D721Med (cell line): ENCODE results near the gene RPGR.

Experiments used
- DNase-seq: peaks from one replicate; pipeline ENCODE4 v3.0.0; 2011; ENCODE audit warnings: low spot score; ENCODE audit not compliant: insufficient read length
- FAIRE-seq: peaks from 2 replicates; lab custom pipeline; 2011; peaks lifted over from hg19 to GRCh38; lab: Jason Lieb, UNC
- TF ChIP-seq, protein P1 (sequence below): IDR thresholded peaks from 2 replicates; pipeline ENCODE4 v1.5.1; 2012; ENCODE audit warnings: mild to moderate bottlenecking, control low read depth; ENCODE audit not compliant: insufficient read depth; ENCODE audit errors: missing control alignments

RPGR gene

DNA sequence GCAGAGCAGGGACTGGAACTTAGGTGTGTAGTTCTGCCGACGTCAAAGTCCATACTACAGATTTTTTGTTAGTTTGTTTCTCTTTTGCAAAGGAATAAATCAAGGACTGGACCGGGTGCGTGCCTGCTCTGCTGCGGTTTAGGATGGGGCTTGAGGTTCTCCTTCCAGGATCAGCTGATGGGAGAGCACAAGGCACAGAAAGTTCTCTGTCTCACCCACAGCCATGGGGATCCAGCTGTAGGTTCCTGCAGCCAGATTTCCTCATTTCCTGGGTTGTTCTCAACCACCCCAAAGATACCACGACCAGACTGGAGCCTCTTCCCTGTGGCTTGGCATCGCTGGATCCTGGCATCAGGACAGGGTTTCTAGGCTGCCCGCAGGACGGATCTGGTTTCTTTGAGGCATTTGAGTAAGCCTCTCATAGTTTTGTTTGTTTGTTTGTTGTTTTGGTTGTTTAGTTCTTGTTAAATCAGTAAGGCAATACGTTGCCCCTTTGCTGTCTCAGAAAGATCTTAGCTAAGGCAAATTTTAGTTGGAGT is 105.8 kb downstream of the RPGR start:
- TF ChIP-seq, protein P1, sequence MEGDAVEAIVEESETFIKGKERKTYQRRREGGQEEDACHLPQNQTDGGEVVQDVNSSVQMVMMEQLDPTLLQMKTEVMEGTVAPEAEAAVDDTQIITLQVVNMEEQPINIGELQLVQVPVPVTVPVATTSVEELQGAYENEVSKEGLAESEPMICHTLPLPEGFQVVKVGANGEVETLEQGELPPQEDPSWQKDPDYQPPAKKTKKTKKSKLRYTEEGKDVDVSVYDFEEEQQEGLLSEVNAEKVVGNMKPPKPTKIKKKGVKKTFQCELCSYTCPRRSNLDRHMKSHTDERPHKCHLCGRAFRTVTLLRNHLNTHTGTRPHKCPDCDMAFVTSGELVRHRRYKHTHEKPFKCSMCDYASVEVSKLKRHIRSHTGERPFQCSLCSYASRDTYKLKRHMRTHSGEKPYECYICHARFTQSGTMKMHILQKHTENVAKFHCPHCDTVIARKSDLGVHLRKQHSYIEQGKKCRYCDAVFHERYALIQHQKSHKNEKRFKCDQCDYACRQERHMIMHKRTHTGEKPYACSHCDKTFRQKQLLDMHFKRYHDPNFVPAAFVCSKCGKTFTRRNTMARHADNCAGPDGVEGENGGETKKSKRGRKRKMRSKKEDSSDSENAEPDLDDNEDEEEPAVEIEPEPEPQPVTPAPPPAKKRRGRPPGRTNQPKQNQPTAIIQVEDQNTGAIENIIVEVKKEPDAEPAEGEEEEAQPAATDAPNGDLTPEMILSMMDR: no peak
- DNase-seq (no peak), FAIRE-seq (no peak)

DNA sequence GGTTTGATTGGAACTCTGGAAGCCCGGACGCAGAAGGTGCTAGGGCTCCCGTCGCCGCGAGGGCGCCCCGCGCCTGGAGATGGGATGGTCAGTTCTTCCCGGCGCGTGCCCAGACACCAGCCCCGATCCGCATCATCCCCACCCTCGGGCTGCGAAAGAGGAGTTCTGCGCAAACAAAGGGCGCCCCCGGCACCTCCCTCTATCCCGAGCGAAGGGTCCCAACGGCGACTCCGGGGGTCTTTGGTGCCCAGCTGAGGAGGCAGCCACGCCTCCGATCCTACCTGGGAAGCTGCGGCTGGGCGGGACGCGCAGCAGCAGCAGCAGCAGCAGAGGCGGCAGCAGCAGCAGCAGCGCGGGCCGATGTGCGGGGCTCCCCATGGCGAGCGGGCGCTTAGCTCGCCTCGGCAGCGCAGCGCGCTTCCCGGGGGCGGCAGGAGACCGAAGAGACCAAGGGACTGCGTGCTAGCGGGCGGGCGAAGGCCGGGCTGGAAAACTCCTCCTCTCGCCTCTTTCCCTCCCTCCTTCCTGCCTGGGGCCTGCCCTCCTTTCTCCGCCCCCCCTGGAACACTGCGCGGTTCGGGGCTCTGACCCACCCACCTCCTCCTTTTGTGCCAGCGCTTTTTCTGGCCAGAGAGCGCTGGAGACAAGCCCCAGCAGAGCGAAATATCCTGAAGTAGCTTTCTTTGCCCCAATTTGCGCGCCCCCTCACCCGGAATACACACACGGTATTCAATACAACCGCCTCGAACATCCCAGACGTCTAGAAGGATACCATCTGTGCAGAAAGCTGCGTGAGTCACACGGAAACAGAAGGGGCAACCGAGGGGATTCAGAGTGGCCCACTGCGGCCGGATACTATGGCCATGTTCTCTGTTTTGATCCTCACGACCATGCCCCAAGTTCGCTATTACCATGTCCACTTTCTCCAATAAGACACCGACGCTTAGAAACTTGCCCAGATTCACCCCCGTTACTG is 106.6 kb downstream of the RPGR start, which contains the start of gene SRPX:
SRPX (minus strand) TSS at position 457 of the 976 bp plus-strand sequence; CDS start at position 378, 79 bp downstream.
- no peak for DNase-seq
- no peak for FAIRE-seq
- TF ChIP-seq, protein P1: no peak

GRCh38 chrX:38220024-38220414 is 107.3 kb downstream of the RPGR start:
- TF ChIP-seq, protein P1: no peak
- FAIRE-seq (no peak), DNase-seq (no peak)
